Measurements from ENCODE around the gene DGKA. TPM values are rescaled to one million over a fixed set of nuclear protein-coding genes. Genes with fewer than 3 reads are reported as not detected.

Gene DGKA
- total RNA-seq, 4 donors from 2014 or later, result 1.9 to 5.0 (median 2.6) TPM

DNA sequence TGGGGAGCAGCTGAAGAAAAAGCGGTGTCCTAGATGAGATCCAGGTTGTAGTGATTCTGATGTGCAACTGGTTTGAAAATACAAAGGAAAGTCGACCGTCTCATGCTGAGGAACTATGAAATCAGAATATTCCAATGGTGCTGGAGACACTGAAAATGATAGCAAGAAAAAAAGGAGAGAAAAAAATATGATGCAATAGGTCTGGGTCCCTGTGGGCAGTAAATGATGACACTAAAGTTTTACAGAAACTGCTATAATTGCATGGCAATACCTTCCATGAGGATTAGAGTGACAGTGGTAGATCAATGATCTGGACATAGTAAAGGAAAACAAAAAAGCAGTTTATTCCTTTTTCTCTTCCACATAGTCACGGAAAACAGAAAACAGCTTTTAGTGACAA is 5.6 kb upstream of the DGKA start:
- Histone ChIP-seq H3K36me3 (peaks cover 0 to 14% of the 10 kb centered on the region in 2 donors), H3K4me3 (no peak overlapping the region), H3K27me3 (no peaks in the 10 kb centered on the region), H3K9me3 (no peaks in the 10 kb centered on the region), H3K4me1 (peaks cover 14 to 20% of the 10 kb centered on the region in 2 donors), H3K27ac (no peak overlapping the region)
- in situ Hi-C loops (cut with MboI; ENCODE audit: low sequenced_read_pairs in 4 of 4), result loop anchor here (5.0 to 25.0 kb wide), 4 partner anchors 108 to 288 kb away; partner anchors contain the start of genes ORMDL2 (in 3 of the 4), SARNP (in 3 of the 4) and OR10P1 (in 1 of the 4)
- ATAC-seq (no peak), DNase-seq (no peak)
- intact Hi-C loops (cut with DNase I; ENCODE audit: low total_unique reads), result no loop called here
- TF ChIP-seq, protein P1, sequence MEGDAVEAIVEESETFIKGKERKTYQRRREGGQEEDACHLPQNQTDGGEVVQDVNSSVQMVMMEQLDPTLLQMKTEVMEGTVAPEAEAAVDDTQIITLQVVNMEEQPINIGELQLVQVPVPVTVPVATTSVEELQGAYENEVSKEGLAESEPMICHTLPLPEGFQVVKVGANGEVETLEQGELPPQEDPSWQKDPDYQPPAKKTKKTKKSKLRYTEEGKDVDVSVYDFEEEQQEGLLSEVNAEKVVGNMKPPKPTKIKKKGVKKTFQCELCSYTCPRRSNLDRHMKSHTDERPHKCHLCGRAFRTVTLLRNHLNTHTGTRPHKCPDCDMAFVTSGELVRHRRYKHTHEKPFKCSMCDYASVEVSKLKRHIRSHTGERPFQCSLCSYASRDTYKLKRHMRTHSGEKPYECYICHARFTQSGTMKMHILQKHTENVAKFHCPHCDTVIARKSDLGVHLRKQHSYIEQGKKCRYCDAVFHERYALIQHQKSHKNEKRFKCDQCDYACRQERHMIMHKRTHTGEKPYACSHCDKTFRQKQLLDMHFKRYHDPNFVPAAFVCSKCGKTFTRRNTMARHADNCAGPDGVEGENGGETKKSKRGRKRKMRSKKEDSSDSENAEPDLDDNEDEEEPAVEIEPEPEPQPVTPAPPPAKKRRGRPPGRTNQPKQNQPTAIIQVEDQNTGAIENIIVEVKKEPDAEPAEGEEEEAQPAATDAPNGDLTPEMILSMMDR (IDR thresholded peaks at IDR 0.05 in 4 of 5, conservative IDR thresholded peaks at IDR 0.05 in 1 of 5), result no peak
- TF ChIP-seq POLR2A (IDR thresholded peaks at IDR 0.05), result no peak

DNA sequence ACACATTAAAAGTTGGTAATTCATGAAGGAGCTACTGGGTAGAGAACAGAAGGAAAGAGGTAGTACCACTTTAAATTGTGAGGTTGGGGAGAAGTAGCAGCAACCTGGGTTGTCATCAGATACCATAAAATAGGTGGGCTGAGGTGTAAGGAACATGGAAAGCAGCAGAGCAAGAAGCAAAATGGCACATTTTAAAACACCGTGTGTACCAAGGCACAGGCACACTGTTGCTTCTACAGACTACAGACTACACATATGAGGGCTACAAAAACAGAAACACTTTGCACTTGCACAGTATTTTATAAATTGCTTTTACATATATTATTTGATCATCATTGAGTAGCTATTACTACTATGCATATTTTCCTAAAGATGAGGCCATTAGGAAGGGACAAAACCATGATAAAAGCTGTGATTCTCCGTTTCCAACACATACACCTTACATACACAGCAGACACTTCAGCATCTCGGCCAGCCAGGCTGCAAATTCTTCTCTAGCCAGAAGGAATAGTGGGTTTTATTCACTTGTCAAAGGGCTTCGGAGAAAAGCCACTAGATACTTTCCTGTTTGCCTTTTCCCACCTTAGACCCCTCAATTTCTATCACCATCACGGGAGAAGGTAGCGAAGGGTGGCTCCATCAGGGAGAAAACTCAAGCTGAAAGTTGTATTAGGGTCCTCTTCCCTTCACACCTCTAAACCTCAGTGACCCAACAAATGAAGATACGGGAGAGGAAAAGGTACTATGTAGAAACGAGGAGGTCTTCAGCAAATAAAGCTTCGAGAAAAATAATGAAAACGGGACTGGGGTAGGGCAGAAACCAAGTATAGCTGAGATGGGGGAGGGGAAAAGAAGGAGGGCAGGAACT is 4.9 kb upstream of the DGKA start:
- in situ Hi-C loops (cut with MboI; ENCODE audit: low sequenced_read_pairs in 4 of 4), result loop anchor here (5.0 to 25.0 kb wide), 4 partner anchors 109 to 289 kb away; partner anchors contain the start of genes ORMDL2 (in 3 of the 4), SARNP (in 3 of the 4) and OR10P1 (in 1 of the 4)
- H3K27ac ChIP-seq, result peak overlapping the region; percentile 94 to 98 (median 98)
- TF ChIP-seq POLR2A (IDR thresholded peaks at IDR 0.05), result no peak
- TF ChIP-seq, protein P1 (IDR thresholded peaks at IDR 0.05 in 4 of 5, conservative IDR thresholded peaks at IDR 0.05 in 1 of 5), result no peak
- H3K36me3 ChIP-seq, result peaks cover 0 to 14% of the 10 kb centered on the region in 2 donors
- no peaks in the 10 kb centered on the region for H3K27me3 ChIP-seq
- H3K4me1 ChIP-seq, result peaks cover 21 to 26% of the 10 kb centered on the region in 2 donors
- ATAC-seq, result no peak
- no peak for DNase-seq
- no peaks in the 10 kb centered on the region for H3K9me3 ChIP-seq
- intact Hi-C loops (cut with DNase I; ENCODE audit: low total_unique reads), result loop anchor here (1.0 to 2.0 kb wide), 3 partner anchors 14 to 109 kb away; partner anchors contain the start of genes CDK2, PMEL and SARNP
- peak overlapping the region; percentile 92 to 100 (median 94) for H3K4me3 ChIP-seq

DNA sequence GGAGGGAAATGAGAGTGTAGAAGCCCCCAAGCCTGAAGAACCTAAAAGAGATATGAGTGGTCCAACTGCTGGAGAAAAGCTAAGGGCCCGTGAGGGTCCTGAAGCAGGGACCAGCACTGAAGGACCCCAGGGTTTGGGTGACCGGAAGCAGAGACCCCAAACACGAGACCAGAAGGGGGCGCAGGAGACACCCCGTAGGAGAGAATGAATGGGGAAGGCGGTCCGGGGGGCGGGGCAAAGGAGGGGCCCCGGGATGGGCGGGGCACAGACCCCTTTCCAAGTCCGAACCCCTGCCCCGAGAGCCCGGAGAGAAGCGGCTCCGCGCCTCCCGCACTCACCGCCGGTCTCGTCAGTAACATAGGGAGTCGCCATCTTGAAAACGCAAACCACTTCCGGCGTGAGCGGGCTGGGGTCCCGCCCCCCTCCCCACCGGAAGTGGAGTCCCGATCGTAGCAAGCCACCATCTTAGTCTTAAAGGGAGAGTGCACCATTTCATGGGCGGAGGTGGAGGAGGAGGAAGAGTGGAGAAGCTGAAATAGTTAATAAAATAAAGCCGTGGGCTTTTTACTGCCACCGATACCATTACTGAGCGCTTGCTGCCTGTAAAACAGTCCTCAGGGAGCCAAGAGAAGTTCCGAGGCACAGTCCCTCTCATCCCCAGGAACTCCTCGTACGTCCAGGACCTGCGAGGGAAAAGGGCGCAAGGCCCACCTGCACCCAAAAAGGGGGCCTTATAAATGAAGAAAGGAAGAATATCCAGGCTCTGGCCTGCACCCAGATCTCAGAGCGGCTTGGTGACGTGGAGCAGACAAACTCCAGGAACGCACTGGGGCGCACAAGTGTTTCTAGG is 4.0 kb upstream of the DGKA start:
- ATAC-seq (peak; percentile 93 to 95), DNase-seq (peak; percentile 72 to 84)
- peaks cover 0 to 14% of the 10 kb centered on the region in 2 donors for H3K36me3 ChIP-seq
- TF ChIP-seq, protein P1 (IDR thresholded peaks at IDR 0.05 in 4 of 5, conservative IDR thresholded peaks at IDR 0.05 in 1 of 5), result peak; percentile 56 to 82 (median 73)
- TF ChIP-seq POLR2A (IDR thresholded peaks at IDR 0.05), result peak in 1 of 2 donors; percentile 45
- peaks cover 25 to 29% of the 10 kb centered on the region in 2 donors for H3K4me1 ChIP-seq
- peaks cover 0 to under 1% (median 0%) of the 10 kb centered on the region in 3 donors for H3K27me3 ChIP-seq
- H3K27ac ChIP-seq, result peak overlapping the region; percentile 94 to 98 (median 98)
- intact Hi-C loops (cut with DNase I; ENCODE audit: low total_unique reads), result loop anchor here (1.0 to 2.0 kb wide), 6 partner anchors 13 to 114 kb away; partner anchors contain the start of genes CDK2, DNAJC14, PMEL and RPS26
- H3K9me3 ChIP-seq, result no peaks in the 10 kb centered on the region
- H3K4me3 ChIP-seq, result peak overlapping the region; percentile 92 to 100 (median 94)
- in situ Hi-C loops (cut with MboI; ENCODE audit: low sequenced_read_pairs in 4 of 4), result loop anchor here (5.0 to 25.0 kb wide), 4 partner anchors 110 to 290 kb away; partner anchors contain the start of genes ORMDL2 (in 3 of the 4), SARNP (in 3 of the 4) and OR10P1 (in 1 of the 4)
